NCI-H1417 treated with DMSO at 0.1 percent for 48 hours (cell line): ENCODE measurements around the gene BICD2.
"Not testable (repeated sequence)": the region's sequence is repeated elsewhere in the genome, so short reads cannot be mapped to it uniquely, and the experiment has no call there.

ENCODE experiments used
- DNase-seq: peaks from one replicate; lab custom pipeline; 2025; lab: John Stamatoyannopoulos, UW

The BICD2 gene

GRCh38 chr9:92764381-92764987 is at the start of gene BICD2:
BICD2 (minus strand) TSS chr9:92764833; CDS start chr9:92764744, 89 bp downstream.
- no peak for DNase-seq

- DNase-seq = not testable (repeated sequence)
Observed at GRCh38 chr9:92809629-92810326, 45.1 kb upstream of the BICD2 start.

GRCh38 chr9:92808726-92809451 is 44.3 kb upstream of the BICD2 start:
- no peak for DNase-seq

GRCh38 chr9:92807757-92808725 is 43.4 kb upstream of the BICD2 start:
- no peak for DNase-seq

DNA sequence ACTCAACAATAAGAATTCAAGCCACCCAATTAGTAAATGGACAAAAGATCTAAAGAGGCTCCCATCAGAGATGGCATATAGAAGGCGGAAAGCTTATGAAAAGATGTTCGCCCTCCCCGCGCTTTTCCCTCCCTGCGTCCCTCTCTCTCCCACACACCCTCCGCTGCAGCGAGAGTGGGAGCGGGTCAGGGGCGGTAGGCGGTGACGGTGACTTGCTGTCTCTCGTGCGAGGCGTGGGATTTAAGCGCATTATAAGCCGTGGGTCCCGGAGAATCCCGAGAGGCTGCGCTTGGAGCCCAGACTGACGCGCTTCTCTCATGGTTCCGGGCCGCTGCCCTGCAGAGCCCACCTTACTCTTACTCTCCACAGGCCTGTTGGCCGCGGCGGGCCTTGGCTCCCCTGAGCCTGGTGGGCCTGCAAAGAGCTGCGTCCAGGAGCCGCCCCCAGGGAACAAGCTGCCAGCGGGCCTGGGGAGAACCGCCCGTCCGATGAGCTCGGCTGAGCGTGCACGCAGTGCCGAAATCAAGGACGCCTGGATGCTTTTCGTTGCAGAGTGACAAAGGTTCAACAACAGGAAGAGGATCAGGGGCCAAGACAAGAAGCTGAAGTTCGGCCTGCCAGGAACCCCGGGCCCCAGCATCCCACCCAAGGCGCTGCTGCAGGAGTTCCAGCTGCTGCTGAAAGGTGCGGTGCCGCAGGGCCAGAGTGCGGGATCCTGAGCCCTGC is 42.6 kb upstream of the BICD2 start:
- DNase-seq = no peak

GRCh38 chr9:92804727-92805126 is 40.1 kb upstream of the BICD2 start:
- no peak for DNase-seq

DNA sequence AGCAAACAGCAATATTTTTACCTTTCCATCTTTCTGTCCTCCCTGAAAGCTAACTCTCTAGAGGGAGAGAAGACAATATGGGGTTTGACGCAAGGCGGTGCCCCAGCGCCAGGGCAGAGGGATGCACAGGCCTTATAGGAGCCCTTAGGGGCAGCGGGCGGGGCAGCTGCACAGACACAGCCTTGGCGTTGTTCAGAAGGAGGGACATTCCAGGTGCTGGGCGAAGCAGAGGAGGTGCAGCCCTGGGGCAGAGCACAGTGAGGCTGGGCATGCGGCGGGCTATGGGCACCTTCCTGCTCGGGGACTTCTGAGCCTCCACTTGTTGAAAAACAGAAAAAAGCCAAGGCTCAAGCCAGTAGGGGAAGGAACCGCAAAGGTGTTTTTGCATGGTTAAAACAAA is 33.7 kb upstream of the BICD2 start:
- DNase-seq = no peak

DNA sequence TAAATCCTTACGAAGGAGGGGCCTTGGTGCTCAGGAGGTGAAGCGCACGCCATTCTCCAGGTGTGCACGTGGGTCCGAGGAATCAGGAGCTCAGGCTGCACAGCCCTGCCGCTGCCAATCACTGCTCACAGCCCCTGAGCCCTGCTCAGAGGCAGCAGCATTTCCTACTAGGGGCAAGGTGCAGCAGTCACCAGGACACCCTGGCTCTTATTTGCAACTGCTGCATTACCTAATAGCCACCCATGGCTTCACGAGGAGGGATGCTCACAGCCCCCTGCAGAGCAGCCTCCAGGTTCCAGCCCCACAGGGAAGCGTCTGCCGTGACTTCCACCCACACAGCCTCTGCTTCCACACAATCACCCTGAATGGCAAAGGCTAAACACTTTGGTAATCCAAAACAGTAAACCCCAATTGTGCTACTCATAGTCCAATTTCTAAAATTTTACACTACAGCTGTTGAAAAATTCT is 31.7 kb upstream of the BICD2 start:
- DNase-seq = not testable (repeated sequence)

DNA sequence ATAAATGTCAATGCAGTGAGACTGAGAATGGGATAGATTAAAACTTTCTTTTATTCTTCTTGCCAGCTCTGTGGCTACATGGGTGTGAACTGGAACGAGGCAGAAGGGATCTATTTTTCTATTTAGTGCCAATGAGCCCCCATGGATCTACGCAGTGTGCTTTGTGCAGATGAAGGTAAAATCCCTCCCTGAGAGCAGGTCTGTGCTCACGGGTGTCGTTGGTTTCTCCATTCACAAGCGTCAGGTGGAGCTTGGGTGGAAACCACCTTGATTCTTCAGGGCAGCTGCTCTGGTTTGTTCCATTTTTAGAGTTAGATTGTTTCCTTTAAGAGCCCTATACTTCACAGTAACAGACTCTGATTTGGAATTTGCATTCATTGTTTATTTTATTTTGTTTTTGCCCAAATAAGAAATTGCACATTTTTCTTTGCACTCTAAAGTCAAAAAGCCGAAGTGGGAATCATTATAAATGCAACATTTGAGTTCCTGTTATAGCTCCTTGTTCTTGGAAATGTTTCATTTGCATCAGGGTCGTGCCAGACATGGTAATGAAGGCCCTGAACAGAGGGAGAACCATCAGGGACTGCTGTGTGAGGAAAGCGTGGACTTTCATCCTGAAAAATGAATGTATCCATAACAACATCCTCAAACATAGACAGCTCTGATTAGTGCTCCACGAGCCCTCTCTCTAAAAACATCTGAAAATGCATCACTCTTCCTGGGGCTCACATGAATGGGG is 31.1 kb upstream of the BICD2 start:
- DNase-seq = no peak

GRCh38 chr9:92795000-92795399 is 30.4 kb upstream of the BICD2 start:
- DNase-seq = no peak

DNA sequence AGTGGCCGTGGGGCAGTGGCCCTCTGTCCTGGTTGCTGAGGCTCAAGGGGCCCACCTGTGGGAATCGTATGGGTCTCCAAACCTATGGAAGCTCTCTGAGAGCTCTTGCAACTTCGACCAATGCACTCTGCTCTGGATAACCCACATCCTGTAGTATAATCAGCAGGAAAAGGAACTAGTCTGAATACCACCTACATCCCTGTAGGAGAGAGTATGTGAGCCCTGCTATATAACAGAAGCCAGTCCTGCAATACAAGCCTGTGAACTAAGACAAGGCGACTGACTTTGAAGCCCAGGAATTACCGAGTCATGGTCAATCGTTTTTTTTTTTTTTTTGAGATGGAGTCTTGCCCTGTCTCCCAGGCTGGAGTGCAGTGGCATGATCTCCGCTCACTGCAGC is 29.8 kb upstream of the BICD2 start:
- DNase-seq = no peak

DNA sequence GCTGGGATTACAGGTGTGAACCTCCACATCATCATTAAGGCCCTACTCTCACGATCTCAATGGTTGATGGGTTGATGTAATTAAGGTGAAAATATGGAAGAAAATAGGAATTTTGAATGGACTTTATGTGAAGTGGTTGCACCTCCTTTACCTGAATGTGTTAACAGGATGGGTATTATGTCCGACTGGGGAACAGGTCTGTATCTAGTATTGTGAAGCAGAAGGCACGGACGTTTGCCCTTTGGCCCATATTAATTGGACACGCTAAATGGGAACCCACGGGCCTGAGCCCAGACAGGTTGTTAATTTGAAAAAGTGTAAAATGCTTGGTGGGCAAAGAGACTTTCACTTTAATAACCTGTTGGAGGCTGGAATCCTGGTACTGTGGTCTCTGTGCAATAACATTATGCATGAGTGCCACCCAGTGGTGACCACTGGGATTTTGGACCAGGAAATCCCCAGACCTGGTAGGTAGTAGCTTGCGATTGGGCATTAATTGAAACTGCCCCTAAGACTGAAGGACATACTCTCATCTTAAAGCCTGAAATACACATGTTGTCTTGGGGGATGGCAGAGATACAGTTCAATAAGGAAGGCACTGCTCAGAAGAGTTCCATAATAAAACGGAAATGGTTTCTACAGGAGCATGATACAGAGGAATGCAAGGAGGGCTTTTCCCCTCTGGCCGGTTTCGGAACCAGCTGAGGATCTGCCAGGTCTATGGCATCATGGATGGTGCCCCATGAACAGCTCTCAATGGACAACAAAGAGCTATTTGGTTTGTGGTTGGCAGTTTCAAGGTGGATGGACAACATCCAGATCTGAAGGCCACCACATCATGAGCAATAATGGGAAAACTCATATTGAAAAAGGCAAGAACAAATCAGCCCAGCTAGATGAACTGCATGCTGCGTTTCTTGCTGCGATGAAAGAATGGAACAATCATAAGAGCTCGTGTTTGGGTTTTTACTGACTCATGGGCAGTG is 26.2 kb upstream of the BICD2 start:
- peak; percentile 35 for DNase-seq

DNA sequence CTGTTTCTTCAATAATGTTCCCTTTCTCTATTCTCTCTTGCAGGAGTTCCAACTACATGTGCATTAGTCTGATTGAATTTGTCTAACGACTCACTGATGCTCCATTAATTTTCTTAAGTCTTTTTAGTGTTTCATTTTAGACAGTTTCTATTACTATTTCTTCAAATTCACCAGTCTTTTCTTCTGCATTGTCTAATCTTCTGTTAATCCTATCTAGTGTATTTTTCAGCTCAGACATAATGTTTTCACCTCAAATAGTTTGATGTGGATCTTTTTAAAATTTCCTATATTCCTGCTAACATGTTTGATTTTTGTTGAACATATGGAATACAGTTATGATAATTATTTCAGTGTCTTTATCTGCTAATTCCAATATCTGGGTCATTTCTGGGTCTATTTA is 21.7 kb upstream of the BICD2 start:
- DNase-seq = no peak

- no peak for DNase-seq
Observed at GRCh38 chr9:92781899-92782298, 17.3 kb upstream of the BICD2 start.

GRCh38 chr9:92780206-92780605 is 15.6 kb upstream of the BICD2 start:
- DNase-seq = no peak

DNA sequence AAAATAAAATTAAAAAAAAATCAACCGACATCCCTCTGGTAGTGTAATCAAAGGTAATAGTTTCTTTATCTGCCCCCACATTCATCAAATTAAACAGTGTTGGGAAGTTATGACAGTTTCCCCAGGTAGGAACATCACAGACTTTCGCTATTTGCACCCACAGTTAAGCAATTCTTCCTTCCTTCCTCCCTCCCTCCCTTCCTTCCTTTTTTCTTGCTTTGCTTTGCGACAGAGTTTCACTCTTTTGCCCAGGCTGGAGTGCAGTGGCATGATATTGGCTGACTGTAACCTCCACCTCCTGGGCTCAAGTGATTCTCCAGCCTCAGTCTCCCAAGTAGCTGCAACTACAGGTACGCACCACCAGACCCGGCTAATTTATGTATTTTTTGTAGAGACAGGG is 10.8 kb upstream of the BICD2 start:
- DNase-seq = no peak

DNA sequence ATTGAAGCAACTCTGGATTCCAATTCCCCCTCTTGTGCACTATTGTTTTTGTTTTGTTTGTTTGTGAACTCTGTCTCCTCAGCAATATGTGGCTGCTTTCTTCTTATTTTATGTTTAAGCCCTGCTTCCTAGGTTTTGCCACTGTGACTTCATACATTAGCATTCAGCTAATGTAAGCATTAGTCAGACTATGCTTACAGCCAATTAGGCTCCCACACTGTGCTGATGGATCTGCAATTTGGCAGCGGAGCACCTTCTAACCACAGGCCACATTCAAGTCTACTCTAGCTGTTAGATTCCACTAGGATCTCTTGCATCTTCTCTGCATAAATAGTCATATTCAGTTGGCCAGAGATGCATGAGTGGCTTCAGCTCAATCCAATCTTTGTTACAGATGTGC is 9.6 kb upstream of the BICD2 start:
- DNase-seq = no peak

DNA sequence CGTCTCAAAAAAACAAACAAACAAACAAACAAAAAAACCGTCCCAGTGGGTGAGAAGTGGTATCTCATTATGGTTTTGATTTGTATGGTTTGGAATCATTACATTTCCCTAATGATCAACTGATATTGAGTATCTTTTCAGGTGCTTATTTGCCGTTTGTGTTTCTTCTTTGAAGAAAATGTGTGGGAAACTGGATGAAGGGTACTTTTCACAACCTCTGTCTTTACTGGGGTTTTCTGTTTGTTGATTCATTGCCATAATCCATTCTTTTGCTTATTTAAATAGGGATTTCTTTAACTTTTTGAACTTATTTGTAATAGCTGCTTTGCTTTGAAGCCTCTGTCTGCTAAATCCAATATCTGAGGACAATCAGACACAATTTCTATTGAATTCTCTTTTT is 9.2 kb upstream of the BICD2 start:
- no peak for DNase-seq

DNA sequence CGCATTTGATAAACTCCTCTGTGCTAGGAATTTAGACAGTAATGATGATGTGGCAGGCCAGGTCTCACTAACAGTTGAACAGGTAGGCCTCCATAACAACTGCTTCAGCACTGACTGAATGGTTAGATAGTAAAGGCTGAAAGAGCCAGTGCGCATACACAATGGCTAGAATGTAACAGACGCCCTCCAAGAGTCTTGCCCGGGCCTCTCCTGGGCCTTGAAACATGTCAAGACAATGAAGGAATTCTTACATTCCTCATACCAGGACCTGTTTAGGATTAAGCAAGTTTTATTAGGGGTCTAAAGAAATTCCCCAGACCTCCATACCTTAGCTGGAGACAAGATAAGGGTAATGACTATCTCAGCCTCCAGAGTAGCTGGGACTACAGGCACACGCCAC is 6.7 kb upstream of the BICD2 start:
- DNase-seq = no peak
